ENCODE results near the gene PRDX3.

PRDX3 gene

DNA sequence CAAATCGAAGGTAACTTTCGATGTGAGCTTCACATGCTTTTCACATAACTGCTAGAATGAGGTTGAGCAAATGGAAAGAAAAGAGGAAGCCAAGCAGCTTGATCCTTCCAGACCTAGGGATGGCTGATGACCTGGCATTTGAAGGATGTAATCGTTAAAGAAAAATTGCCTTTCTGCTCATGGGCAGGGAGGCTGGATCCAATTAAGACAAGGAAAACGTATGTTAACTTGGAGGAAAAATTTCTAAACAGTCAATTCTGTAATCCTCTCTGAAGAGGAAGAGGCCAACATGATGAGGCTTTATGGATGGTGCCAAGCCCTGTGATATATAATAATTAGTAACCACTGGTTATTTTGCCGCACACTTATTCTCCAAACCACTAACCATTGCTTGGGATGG lies 41.3 kb upstream of the PRDX3 start:
- H3K4me3 ChIP-seq = peak overlapping the region; percentile 3
- peak overlapping the region; percentile 69 to 83 for H3K27ac ChIP-seq
- DNase-seq (ENCODE audit: low spot score) = no peak

DNA sequence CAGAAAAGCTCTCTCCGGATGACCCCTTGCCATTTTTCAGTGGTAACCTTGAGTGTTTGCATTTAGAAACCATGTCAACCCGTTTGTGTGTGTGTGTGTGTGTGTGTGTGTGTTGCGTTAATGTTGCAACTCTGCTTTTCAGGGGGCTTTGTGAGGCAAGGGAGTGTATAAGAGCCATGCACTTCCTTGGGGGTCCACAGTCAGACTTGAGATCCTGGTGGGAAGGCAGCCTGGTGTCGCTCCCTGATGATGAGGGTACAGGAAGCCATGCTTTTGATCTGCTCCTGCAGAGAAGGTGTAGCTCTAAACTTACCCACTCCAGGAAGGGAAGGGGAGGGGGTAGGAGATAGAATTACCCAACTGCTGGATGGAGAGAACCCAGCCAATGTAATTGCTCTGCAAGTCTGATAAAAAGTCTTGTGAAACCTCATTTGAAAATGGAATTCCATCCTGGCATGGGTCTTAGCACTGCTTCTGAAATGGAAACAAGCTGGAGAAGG lies 39.4 kb upstream of the PRDX3 start:
- Histone ChIP-seq H3K4me3 (peak overlapping the region; percentile 35), H3K27ac (peak overlapping the region; percentile 29 to 83)
- no peak for DNase-seq (ENCODE audit: low spot score)
- TF ChIP-seq, protein P1, sequence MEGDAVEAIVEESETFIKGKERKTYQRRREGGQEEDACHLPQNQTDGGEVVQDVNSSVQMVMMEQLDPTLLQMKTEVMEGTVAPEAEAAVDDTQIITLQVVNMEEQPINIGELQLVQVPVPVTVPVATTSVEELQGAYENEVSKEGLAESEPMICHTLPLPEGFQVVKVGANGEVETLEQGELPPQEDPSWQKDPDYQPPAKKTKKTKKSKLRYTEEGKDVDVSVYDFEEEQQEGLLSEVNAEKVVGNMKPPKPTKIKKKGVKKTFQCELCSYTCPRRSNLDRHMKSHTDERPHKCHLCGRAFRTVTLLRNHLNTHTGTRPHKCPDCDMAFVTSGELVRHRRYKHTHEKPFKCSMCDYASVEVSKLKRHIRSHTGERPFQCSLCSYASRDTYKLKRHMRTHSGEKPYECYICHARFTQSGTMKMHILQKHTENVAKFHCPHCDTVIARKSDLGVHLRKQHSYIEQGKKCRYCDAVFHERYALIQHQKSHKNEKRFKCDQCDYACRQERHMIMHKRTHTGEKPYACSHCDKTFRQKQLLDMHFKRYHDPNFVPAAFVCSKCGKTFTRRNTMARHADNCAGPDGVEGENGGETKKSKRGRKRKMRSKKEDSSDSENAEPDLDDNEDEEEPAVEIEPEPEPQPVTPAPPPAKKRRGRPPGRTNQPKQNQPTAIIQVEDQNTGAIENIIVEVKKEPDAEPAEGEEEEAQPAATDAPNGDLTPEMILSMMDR (IDR thresholded peaks at IDR 0.05) = no peak

More for the DNA sequence above, 41.3 kb upstream of the PRDX3 start:
- TF ChIP-seq, protein P1 (IDR thresholded peaks at IDR 0.05) = no peak

DNA sequence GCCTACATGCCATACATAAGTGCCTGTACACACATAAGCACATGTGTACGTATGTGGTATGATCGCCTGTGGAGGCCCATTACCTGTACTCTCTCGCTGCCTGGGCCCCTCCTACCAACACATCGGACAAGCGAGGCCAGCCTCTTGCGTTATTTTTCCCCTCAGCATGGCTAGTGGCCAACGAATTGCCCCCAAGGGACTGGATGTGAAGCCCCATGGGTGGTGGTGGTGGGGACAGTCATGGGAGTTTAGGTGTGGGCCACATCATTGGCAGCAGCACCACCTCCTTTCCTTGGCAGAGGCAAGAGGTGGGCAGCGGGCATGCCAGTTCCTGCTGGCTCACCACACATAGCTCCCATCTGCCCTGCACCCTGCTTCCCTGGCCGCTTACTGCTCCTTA lies 38.8 kb upstream of the PRDX3 start:
- Histone ChIP-seq H3K27ac (peak overlapping the region; percentile 29 to 83), H3K4me3 (no peak overlapping the region)
- TF ChIP-seq, protein P1 (IDR thresholded peaks at IDR 0.05) = no peak
- no peak for DNase-seq (ENCODE audit: low spot score)

DNA sequence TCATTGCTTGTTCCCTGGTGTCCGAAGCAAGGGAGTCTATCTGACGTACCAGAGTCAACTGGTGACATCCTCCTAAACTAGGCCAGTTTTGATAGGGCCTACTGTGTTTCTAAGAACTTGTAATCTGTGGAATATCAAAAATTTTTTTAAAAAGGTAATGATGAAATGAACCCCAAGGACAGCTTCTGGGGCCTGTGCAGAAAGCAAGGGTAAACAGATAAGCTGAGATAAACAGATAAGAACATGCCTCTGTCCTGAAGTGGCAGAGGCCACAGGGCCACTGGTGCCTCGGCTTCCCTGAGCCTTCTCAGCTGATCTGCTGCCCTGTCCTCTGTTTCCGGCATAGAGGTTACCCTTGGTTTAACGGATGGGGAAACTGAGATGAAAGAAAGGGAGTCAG lies 37.5 kb upstream of the PRDX3 start:
- TF ChIP-seq, protein P1 (IDR thresholded peaks at IDR 0.05) = no peak
- peak overlapping the region; percentile 12 to 43 for H3K27ac ChIP-seq
- H3K4me3 ChIP-seq = no peak overlapping the region
- DNase-seq (ENCODE audit: low spot score) = no peak

DNA sequence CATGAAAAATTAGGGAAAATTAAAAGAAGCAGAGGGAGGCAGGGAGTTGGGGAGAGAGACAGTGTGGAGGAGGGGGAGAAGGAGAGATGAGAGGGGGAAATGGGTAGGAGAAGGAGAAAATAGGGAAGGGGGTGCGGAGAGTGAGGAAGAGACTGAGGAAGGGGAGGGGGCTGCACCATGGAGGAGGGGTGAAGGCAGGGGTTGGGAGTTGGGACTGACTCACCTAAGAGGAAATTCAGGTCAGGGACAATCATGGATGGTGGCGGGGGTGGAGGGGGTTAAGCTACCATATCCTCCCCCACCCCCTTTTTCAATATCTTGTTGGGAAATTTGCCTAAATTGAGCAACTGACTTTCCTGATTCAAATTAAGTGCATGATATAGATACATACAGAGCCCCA lies 36.8 kb upstream of the PRDX3 start:
- Histone ChIP-seq H3K4me3 (no peak overlapping the region), H3K27ac (peak overlapping the region; percentile 12 to 43)
- DNase-seq (ENCODE audit: low spot score) = no peak
- TF ChIP-seq, protein P1 (IDR thresholded peaks at IDR 0.05) = no peak

DNA sequence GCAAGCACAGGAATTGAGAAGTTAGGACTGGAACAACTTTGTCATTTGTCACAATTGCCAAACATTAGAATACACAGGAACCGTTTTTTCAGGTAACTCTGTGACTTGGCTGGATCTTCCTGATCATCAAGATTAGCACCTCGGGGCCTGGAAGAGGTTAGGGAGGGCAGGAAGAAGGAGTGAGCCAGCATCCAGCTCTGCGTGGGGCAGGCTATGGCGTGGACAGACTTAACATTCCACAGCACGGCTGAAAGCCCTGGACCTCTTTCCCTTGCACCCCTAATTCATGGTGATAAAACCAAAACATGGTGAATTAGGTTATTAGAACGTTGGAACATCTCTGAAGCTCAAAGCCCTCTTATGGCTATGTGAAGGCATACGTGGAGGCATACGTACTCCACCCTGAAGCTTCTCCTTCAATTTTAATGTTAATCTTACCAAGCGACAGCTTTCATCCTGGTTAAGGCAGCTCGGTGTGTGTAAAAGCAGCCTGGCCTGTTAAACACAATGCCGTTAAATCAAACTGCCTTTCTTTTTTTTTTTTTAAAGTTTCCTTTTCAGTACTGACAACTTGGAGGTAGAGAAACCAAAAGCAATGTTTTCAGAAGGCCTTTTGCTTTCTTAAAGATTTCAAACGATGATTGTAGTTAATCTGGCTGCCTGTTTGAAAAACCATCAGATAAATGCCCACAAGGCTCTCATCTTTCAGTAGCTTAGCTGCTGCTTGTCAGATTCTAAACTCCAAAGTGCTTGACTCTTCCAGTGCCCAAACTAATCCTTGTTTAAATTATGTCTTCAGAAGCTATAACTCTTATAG lies 33.2 kb upstream of the PRDX3 start:
- DNase-seq (ENCODE audit: low spot score) = no peak
- peak overlapping the region; percentile 91 to 93 for H3K27ac ChIP-seq
- TF ChIP-seq, protein P1 (IDR thresholded peaks at IDR 0.05) = no peak
- H3K4me3 ChIP-seq = peak overlapping the region; percentile 30

DNA sequence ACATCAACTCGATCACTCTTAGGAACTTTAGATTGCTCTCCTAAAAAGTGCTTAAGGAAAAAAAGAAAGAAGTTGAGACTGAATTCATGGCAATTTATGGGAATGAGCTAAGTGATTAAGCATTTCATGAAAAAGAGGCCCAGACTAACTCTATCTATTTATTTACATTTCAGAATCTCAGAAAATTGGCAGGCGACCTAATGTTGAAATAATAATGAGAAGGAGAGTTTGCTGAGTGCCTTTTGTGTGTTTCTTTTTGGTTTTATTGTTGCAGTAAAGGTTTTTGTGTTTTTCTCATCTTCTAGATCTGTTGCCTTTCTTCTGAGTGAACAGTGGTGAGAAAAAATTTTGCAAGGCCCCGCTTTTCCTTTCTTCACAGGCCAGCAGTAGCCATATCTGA lies 32.6 kb upstream of the PRDX3 start:
- peak overlapping the region; percentile 91 to 93 for H3K27ac ChIP-seq
- TF ChIP-seq, protein P1 (IDR thresholded peaks at IDR 0.05) = no peak
- DNase-seq (ENCODE audit: low spot score) = no peak
- H3K4me3 ChIP-seq = peak overlapping the region; percentile 30
